Osteocyte (in vitro differentiated cells): Measurements from ENCODE around the gene TMEM108. TPM values are rescaled to one million over a fixed set of nuclear protein-coding genes. Genes with fewer than 3 reads are reported as not detected.

ENCODE experiments used
- DNase-seq: peaks from one replicate; pipeline ENCODE4 v3.0.0; 2021; ENCODE audit warnings: mixed read lengths; ENCODE audit not compliant: unreplicated experiment; ENCODE audit errors: extremely low spot score
- H3K27ac Mint-ChIP-seq: one replicate; pipeline ENCODE4 v1.8.0; 2021; ENCODE audit warnings: mild to moderate bottlenecking, mixed read lengths; ENCODE audit not compliant: unreplicated experiment
- H3K27me3 Mint-ChIP-seq: one replicate; pipeline ENCODE4 v1.8.0; 2021; ENCODE audit warnings: mixed read lengths; ENCODE audit not compliant: unreplicated experiment
- H3K36me3 Mint-ChIP-seq: one replicate; pipeline ENCODE4 v1.8.0; 2021; ENCODE audit warnings: mixed read lengths; ENCODE audit not compliant: unreplicated experiment
- H3K4me1 Mint-ChIP-seq: one replicate; pipeline ENCODE4 v1.8.0; 2021; ENCODE audit warnings: mixed read lengths; ENCODE audit not compliant: unreplicated experiment
- H3K4me3 Mint-ChIP-seq: one replicate; pipeline ENCODE4 v1.8.0; 2021; ENCODE audit warnings: mild to moderate bottlenecking, moderate library complexity, mixed read lengths; ENCODE audit not compliant: unreplicated experiment
- H3K9me3 Mint-ChIP-seq: one replicate; pipeline ENCODE4 v1.8.0; 2021; ENCODE audit warnings: mixed read lengths; ENCODE audit not compliant: unreplicated experiment
- CTCF ChIP-seq: fragments of 200-600 bp; sonication (generic); IDR thresholded peaks from 2 replicates; pipeline ENCODE4 v1.5.0; 2021; ENCODE audit warnings: antibody characterized with exemption, mild to moderate bottlenecking, moderate library complexity
- total RNA-seq: library from RNA; stranded (reverse); gene quantifications from 2 replicates; pipeline ENCODE4 v1.2.1, GENCODE V29; 2021

The TMEM108 gene
- total RNA-seq, 1 donor from 2014 or later, result 3.7 TPM

- H3K4me3 Mint-ChIP-seq, result no peak overlapping the region
- no peak for DNase-seq
- no peaks in the 10 kb centered on the region for H3K9me3 Mint-ChIP-seq
- TF ChIP-seq CTCF, result no peak
- no peaks in the 10 kb centered on the region for H3K27me3 Mint-ChIP-seq
- no peaks in the 10 kb centered on the region for H3K36me3 Mint-ChIP-seq
- no peaks in the 10 kb centered on the region for H3K4me1 Mint-ChIP-seq
- no peak overlapping the region for H3K27ac Mint-ChIP-seq
These were observed 55.2 kb downstream of the TMEM108 start for GRCh38 chr3:133093366-133093765.

GRCh38 chr3:133096900-133097613 lies 58.9 kb downstream of the TMEM108 start:
- no peak for DNase-seq
- Mint-ChIP-seq H3K27ac (no peak overlapping the region), H3K9me3 (no peaks in the 10 kb centered on the region), H3K4me1 (no peaks in the 10 kb centered on the region), H3K4me3 (no peak overlapping the region), H3K36me3 (no peaks in the 10 kb centered on the region), H3K27me3 (no peaks in the 10 kb centered on the region)
- TF ChIP-seq CTCF, result no peak

GRCh38 chr3:133103706-133104105 lies 65.5 kb downstream of the TMEM108 start:
- no peaks in the 10 kb centered on the region for H3K4me1 Mint-ChIP-seq
- TF ChIP-seq CTCF, result no peak
- H3K36me3 Mint-ChIP-seq, result no peaks in the 10 kb centered on the region
- no peak overlapping the region for H3K27ac Mint-ChIP-seq
- no peaks in the 10 kb centered on the region for H3K9me3 Mint-ChIP-seq
- H3K4me3 Mint-ChIP-seq, result no peak overlapping the region
- H3K27me3 Mint-ChIP-seq, result no peaks in the 10 kb centered on the region
- DNase-seq, result no peak

GRCh38 chr3:133106169-133106568 lies 68.0 kb downstream of the TMEM108 start:
- H3K27ac Mint-ChIP-seq, result no peak overlapping the region
- H3K9me3 Mint-ChIP-seq, result no peaks in the 10 kb centered on the region

GRCh38 chr3:133112666-133113065 lies 74.5 kb downstream of the TMEM108 start:
- TF ChIP-seq CTCF, result no peak
- no peaks in the 10 kb centered on the region for H3K27me3 Mint-ChIP-seq
- peaks cover 4% of the 10 kb centered on the region for H3K4me1 Mint-ChIP-seq
- no peak overlapping the region for H3K27ac Mint-ChIP-seq
- H3K4me3 Mint-ChIP-seq, result no peak overlapping the region
- no peaks in the 10 kb centered on the region for H3K9me3 Mint-ChIP-seq
- H3K36me3 Mint-ChIP-seq, result no peaks in the 10 kb centered on the region
- DNase-seq, result no peak

More at GRCh38 chr3:133106169-133106568, 68.0 kb downstream of the TMEM108 start:
- TF ChIP-seq CTCF, result no peak
- no peak overlapping the region for H3K4me3 Mint-ChIP-seq
- no peak for DNase-seq
- H3K36me3 Mint-ChIP-seq, result no peaks in the 10 kb centered on the region
- H3K4me1 Mint-ChIP-seq, result no peaks in the 10 kb centered on the region
- H3K27me3 Mint-ChIP-seq, result no peaks in the 10 kb centered on the region
